Endothelial cell (in vitro differentiated cells): ENCODE measurements around the gene OR10V1. TPM values are rescaled to one million over a fixed set of nuclear protein-coding genes. Genes with fewer than 3 reads are reported as not detected.

Experiments used
- DNase-seq: peaks from one replicate; pipeline ENCODE4 v3.0.0; 2021; ENCODE audit warnings: low spot score
- H3K27ac Mint-ChIP-seq: one replicate; pipeline ENCODE4 v1.8.0; 2021; ENCODE audit warnings: mixed read lengths, inconsistent platforms; ENCODE audit not compliant: unreplicated experiment
- H3K27me3 Mint-ChIP-seq: one replicate; pipeline ENCODE4 v1.8.0; 2021; ENCODE audit warnings: mild to moderate bottlenecking, moderate library complexity, mixed read lengths, inconsistent platforms; ENCODE audit not compliant: unreplicated experiment
- H3K36me3 Mint-ChIP-seq: one replicate; pipeline ENCODE4 v1.8.0; 2021; ENCODE audit warnings: mild to moderate bottlenecking, low read depth, mixed read lengths, inconsistent platforms; ENCODE audit not compliant: unreplicated experiment
- H3K4me1 Mint-ChIP-seq: one replicate; pipeline ENCODE4 v1.8.0; 2021; ENCODE audit warnings: mild to moderate bottlenecking, mixed read lengths, inconsistent platforms; ENCODE audit not compliant: unreplicated experiment
- H3K4me3 Mint-ChIP-seq: one replicate; pipeline ENCODE4 v1.8.0; 2021; ENCODE audit warnings: mild to moderate bottlenecking, mixed read lengths, inconsistent platforms; ENCODE audit not compliant: unreplicated experiment
- H3K9me3 Mint-ChIP-seq: one replicate; pipeline ENCODE4 v1.8.0; 2021; ENCODE audit warnings: mixed read lengths, inconsistent platforms; ENCODE audit not compliant: unreplicated experiment
- total RNA-seq: library from RNA; stranded (reverse); fragmentation: NEBNext Ultra II Directional; extraction: Animal tissue kit (Norgen Biotek cat#: 25700); gene quantifications from one replicate; pipeline ENCODE4 v1.2.1, GENCODE V29; 2021; ENCODE audit not compliant: unreplicated experiment
- TF ChIP-seq, protein P1 (sequence below): fragments of 200-600 bp; sonication (generic); IDR thresholded peaks from one replicate; pipeline ENCODE4 v1.5.0; 2021; ENCODE audit warnings: antibody characterized with exemption; ENCODE audit not compliant: unreplicated experiment

Gene OR10V1
- total RNA-seq, 1 donor from 2014 or later = not detected

- Mint-ChIP-seq H3K4me1 (peaks cover 43% of the 10 kb centered on the region), H3K9me3 (no peaks in the 10 kb centered on the region), H3K4me3 (peak overlapping the region; percentile 95), H3K27ac (peak overlapping the region; percentile 58), H3K27me3 (peaks cover 16% of the 10 kb centered on the region), H3K36me3 (peaks cover 22% of the 10 kb centered on the region)
- TF ChIP-seq, protein P1, sequence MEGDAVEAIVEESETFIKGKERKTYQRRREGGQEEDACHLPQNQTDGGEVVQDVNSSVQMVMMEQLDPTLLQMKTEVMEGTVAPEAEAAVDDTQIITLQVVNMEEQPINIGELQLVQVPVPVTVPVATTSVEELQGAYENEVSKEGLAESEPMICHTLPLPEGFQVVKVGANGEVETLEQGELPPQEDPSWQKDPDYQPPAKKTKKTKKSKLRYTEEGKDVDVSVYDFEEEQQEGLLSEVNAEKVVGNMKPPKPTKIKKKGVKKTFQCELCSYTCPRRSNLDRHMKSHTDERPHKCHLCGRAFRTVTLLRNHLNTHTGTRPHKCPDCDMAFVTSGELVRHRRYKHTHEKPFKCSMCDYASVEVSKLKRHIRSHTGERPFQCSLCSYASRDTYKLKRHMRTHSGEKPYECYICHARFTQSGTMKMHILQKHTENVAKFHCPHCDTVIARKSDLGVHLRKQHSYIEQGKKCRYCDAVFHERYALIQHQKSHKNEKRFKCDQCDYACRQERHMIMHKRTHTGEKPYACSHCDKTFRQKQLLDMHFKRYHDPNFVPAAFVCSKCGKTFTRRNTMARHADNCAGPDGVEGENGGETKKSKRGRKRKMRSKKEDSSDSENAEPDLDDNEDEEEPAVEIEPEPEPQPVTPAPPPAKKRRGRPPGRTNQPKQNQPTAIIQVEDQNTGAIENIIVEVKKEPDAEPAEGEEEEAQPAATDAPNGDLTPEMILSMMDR = no peak
- DNase-seq = peak; percentile 30
Measured at GRCh38 chr11:59754494-59754858, 40.8 kb upstream of the OR10V1 start.

- Mint-ChIP-seq H3K4me3 (peak overlapping the region; percentile 95), H3K4me1 (peaks cover 37% of the 10 kb centered on the region), H3K27me3 (peaks cover 16% of the 10 kb centered on the region), H3K9me3 (no peaks in the 10 kb centered on the region), H3K36me3 (peaks cover 18% of the 10 kb centered on the region), H3K27ac (peak overlapping the region; percentile 58)
- peak; percentile 86 for DNase-seq
- TF ChIP-seq, protein P1 = peak; percentile 96
Measured at GRCh38 chr11:59753650-59754493, 40.2 kb upstream of the OR10V1 start.

DNA sequence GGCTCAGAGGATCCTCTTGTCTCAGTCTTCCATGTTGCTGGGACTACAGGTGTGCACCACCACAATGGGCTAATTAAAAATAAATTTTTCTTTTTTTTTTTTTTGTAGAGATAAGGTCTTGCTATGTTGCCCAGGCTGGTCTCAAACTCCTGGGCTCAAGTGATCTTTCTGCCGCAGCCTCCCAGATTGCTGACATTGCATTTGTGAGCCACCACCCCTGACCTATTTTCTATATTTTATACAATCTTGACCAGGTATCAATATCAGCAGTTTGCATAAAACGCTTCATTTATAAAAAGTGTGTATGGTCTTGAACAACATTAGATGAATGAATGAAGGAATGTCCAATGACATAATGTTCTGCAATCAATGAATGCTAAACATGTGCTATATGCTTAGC, 32.5 kb upstream of the OR10V1 start:
- Mint-ChIP-seq H3K4me3 (no peak overlapping the region), H3K9me3 (no peaks in the 10 kb centered on the region), H3K36me3 (no peaks in the 10 kb centered on the region), H3K4me1 (no peaks in the 10 kb centered on the region), H3K27ac (no peak overlapping the region), H3K27me3 (no peaks in the 10 kb centered on the region)
- TF ChIP-seq, protein P1 = no peak
- DNase-seq = no peak

DNA sequence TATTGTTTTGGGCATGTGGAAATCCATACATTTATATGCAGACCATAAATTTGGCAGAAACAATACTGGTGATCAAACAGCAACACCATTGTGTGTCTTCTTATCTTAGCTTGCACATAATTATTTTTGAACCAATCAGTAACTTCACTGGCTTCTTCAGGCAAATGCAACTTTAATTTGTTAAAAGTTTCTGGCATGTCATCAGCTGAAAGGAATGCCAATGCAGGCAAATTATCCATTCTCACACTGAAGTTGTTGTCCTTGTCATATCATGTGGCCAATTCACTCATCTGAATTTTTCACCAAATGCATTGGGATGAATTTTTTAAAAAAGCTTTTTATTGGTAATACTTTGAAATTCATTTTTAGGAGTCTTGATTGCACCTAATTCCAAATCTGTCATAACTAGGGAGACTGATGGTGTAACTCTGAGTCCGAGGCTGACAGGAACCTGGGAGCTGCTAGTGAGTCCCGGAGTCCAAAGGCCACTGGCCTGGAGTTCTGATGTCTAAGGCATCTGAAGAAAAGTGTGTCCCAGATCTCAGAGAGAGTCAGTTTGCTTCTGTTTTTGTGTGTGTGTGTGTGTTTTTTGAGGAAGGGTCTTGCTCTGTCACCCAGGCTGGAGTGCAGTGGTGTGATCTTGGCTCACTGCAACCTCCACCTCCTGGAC, 17.4 kb upstream of the OR10V1 start:
- TF ChIP-seq, protein P1 = no peak
- Mint-ChIP-seq H3K4me1 (no peaks in the 10 kb centered on the region), H3K9me3 (no peaks in the 10 kb centered on the region), H3K36me3 (no peaks in the 10 kb centered on the region), H3K4me3 (no peak overlapping the region), H3K27me3 (no peaks in the 10 kb centered on the region), H3K27ac (no peak overlapping the region)
- DNase-seq = no peak

DNA sequence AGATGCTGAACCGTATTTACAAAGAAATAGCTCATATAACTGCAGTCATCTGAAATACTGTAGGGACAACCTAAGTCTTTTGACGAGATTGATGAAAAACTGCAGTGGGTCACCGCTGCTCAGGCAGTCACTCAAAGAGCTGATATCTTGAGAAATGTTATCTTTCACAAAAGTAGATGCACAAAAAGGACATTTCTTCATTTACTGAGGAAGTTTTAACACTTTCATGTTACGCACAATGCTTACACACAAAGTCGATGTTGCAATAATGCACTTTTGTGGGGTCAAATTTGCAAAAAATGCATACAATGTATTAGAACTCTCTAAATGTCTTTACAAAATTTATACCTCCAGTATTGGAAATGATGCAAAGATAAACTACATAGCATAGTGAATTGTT, 16.2 kb upstream of the OR10V1 start:
- Mint-ChIP-seq H3K36me3 (no peaks in the 10 kb centered on the region), H3K27me3 (no peaks in the 10 kb centered on the region), H3K4me1 (no peaks in the 10 kb centered on the region), H3K9me3 (no peaks in the 10 kb centered on the region), H3K4me3 (no peak overlapping the region), H3K27ac (no peak overlapping the region)
- no peak for DNase-seq
- TF ChIP-seq, protein P1 = no peak
